ENCODE measurements around the gene MIX23. TPM values are rescaled to one million over a fixed set of nuclear protein-coding genes. Genes with fewer than 3 reads are reported as not detected.
A peak's percentile ranks its signal among the peaks of the same experiment; 100 is the strongest.

The MIX23 gene
- total RNA-seq, 2 experiments from 2014 or later = 154 to 168 TPM

- Mint-ChIP-seq H3K27me3 (no peaks in the 10 kb centered on the region), H3K36me3 (ENCODE audit: low read depth) (peaks cover 38% of the 10 kb centered on the region), H3K27ac (no peak overlapping the region), H3K4me3 (no peak overlapping the region), H3K9me3 (no peaks in the 10 kb centered on the region), H3K4me1 (ENCODE audit: low read depth) (peaks cover 44% of the 10 kb centered on the region)
- ChIA-PET CTCF (interaction anchor here (0.7 to 1.2 kb wide), 2 partner anchors 12 to 14 kb away, joined by 3 to 4 read pairs; partner anchors contain the start of genes FAM162A and MIX23), POLR2A (interaction anchor here (1.0 kb wide), 1 partner anchor 12 kb away, joined by 3 read pairs; the partner anchor contains the start of gene FAM162A)
- intact Hi-C loops (cut with micrococcal nuclease) = no loop called here
- no peak for ATAC-seq
- TF ChIP-seq CTCF (IDR thresholded peaks at IDR 0.05) = no peak
- no peak for DNase-seq
Measured at GRCh38 chr3:122396511-122396910, 13.5 kb upstream of the MIX23 start.

DNA sequence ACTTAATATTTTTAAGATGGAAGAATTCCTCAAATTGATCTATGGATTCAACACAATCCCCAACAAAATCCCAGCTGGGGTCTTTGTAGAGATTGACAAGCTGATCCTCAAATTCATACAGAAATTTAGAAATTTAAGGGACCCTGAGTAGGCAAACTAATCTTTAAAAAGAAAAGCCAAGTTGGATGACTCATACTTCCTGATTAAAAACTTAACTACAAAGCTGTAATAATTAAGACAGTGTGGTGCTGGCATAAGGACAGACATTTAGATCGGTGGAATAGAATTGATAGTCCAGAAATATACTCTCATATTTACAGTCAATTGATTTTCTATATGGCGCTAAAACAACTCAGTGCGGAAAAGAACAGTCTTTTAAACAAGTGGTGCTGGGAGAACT lies 12.6 kb upstream of the MIX23 start:
- Mint-ChIP-seq H3K36me3 (ENCODE audit: low read depth) (peaks cover 35% of the 10 kb centered on the region), H3K27me3 (no peaks in the 10 kb centered on the region), H3K4me1 (ENCODE audit: low read depth) (peaks cover 42% of the 10 kb centered on the region), H3K27ac (no peak overlapping the region), H3K4me3 (no peak overlapping the region), H3K9me3 (no peaks in the 10 kb centered on the region)
- ChIA-PET POLR2A (interaction anchor here (1.0 kb wide), 1 partner anchor 11 kb away, joined by 3 read pairs; the partner anchor contains the start of gene FAM162A), CTCF (interaction anchor here (0.7 to 1.2 kb wide), 4 partner anchors 10 to 850 kb away, joined by 3 to 4 read pairs (median 3); partner anchors contain the start of genes FAM162A, MIX23 and POLQ)
- DNase-seq (no peak), ATAC-seq (peak; percentile 36)
- no peak for TF ChIP-seq CTCF (IDR thresholded peaks at IDR 0.05)
- intact Hi-C loops (cut with micrococcal nuclease) = no loop called here

DNA sequence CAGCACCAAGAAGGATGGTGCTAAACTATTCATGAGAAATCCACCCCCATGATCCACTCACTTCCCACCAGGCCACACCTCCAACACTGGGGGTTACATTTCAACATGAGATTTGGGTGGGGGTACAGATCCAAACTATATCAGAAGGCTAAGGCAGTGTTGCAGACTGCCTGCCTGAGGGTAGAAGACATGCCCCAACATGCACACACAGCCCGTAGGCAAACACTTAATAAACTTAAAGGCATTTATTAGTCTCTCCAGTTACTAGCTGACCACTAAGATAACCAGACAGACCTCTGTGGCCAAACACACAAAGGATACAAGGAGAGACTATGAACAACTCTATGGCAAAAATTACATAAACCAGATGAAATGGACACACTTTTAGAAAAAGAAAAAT lies 11.1 kb upstream of the MIX23 start:
- CTCF ChIA-PET = interaction anchor here (0.9 to 3.2 kb wide), 9 partner anchors 9 to 847 kb away, joined by 3 to 40 read pairs (median 9); partner anchors contain the start of genes FAM162A, MIX23 and WDR5B
- intact Hi-C loops (cut with micrococcal nuclease) = no loop called here
- POLR2A ChIA-PET = interaction anchor here (0.8 to 0.9 kb wide), 2 partner anchors 10 to 287 kb away, joined by 3 read pairs; partner anchors contain the start of gene FAM162A

GRCh38 chr3:122392868-122393844 lies 10.1 kb upstream of the MIX23 start:
- ATAC-seq (peak; percentile 63), DNase-seq (no peak)
- ChIA-PET POLR2A (interaction anchor here (0.6 to 0.9 kb wide), 3 partner anchors 9 to 288 kb away, joined by 3 read pairs; partner anchors contain the start of gene FAM162A), CTCF (interaction anchor here (0.6 to 3.2 kb wide), 33 partner anchors 10 to 846 kb away, joined by 3 to 40 read pairs (median 4); partner anchors contain the start of genes FAM162A, MIX23 and WDR5B)
- Mint-ChIP-seq H3K27me3 (no peaks in the 10 kb centered on the region), H3K36me3 (ENCODE audit: low read depth) (peaks cover 28% of the 10 kb centered on the region), H3K27ac (no peak overlapping the region), H3K9me3 (no peaks in the 10 kb centered on the region), H3K4me1 (ENCODE audit: low read depth) (peaks cover 53% of the 10 kb centered on the region), H3K4me3 (no peak overlapping the region)
- intact Hi-C loops (cut with micrococcal nuclease) = no loop called here
- peak; percentile 85 for TF ChIP-seq CTCF (IDR thresholded peaks at IDR 0.05)

More for the DNA sequence above, 11.1 kb upstream of the MIX23 start:
- no peak for DNase-seq
- Mint-ChIP-seq H3K4me3 (no peak overlapping the region), H3K27ac (peak overlapping the region; percentile 20), H3K27me3 (no peaks in the 10 kb centered on the region), H3K36me3 (ENCODE audit: low read depth) (peaks cover 27% of the 10 kb centered on the region), H3K9me3 (no peaks in the 10 kb centered on the region), H3K4me1 (ENCODE audit: low read depth) (peaks cover 46% of the 10 kb centered on the region)
- no peak for ATAC-seq
- TF ChIP-seq CTCF (IDR thresholded peaks at IDR 0.05) = no peak
